H9 (cell line): Measurements from ENCODE around the gene SLC23A3. TPM values are rescaled to one million over a fixed set of nuclear protein-coding genes. Genes with fewer than 3 reads are reported as not detected.

Experiments
- DNase-seq: peaks from one replicate; pipeline ENCODE4 v3.0.0-alpha.2; 2017
- H2AFZ ChIP-seq: one replicate; pipeline ENCODE4 v1.6.1; 2013; ENCODE audit warnings: mild to moderate bottlenecking, low read length, control low read depth, moderate library complexity
- H2AK5ac ChIP-seq: 2 replicates; pipeline ENCODE4 v1.6.1; 2013; ENCODE audit warnings: low read length, control low read depth, mixed read lengths; ENCODE audit not compliant: insufficient read length
- H2BK120ac ChIP-seq: one replicate; pipeline ENCODE4 v1.6.1; 2013; ENCODE audit warnings: low read depth, mild to moderate bottlenecking, low read length, control low read depth, inconsistent platforms; ENCODE audit not compliant: poor library complexity, severe bottlenecking
- H2BK12ac ChIP-seq: 2 replicates; pipeline ENCODE4 v1.6.1; 2013; ENCODE audit warnings: low read length, control low read depth, mixed read lengths, low read depth; ENCODE audit not compliant: insufficient read length
- H2BK15ac ChIP-seq: 2 replicates; pipeline ENCODE4 v1.6.1; 2013; ENCODE audit warnings: low read depth, low read length, control low read depth
- H2BK20ac ChIP-seq: one replicate; pipeline ENCODE4 v1.6.1; 2013; ENCODE audit warnings: low read depth, mild to moderate bottlenecking, low read length, control low read depth, inconsistent platforms; ENCODE audit not compliant: poor library complexity, severe bottlenecking
- H2BK5ac ChIP-seq: 2 replicates; pipeline ENCODE4 v1.6.1; 2013; ENCODE audit warnings: low read length, control low read depth, mixed read lengths; ENCODE audit not compliant: insufficient read length
- H3K14ac ChIP-seq: 2 replicates; pipeline ENCODE4 v1.6.1; 2013; ENCODE audit warnings: low read length, control low read depth; ENCODE audit not compliant: insufficient read depth
- H3K18ac ChIP-seq: 2 replicates; pipeline ENCODE4 v1.6.1; 2013; ENCODE audit warnings: low read depth, mild to moderate bottlenecking, mixed read lengths, low read length, control low read depth; ENCODE audit not compliant: insufficient read length
- H3K23ac ChIP-seq: 2 replicates; pipeline ENCODE4 v1.6.1; 2013; ENCODE audit warnings: low read length, control low read depth, mixed read lengths, low read depth; ENCODE audit not compliant: insufficient read length
- H3K23me2 ChIP-seq: 2 replicates; pipeline ENCODE4 v1.6.1; 2013; ENCODE audit warnings: low read depth, mild to moderate bottlenecking, mixed read lengths, low read length, control low read depth; ENCODE audit not compliant: insufficient read length, poor library complexity, severe bottlenecking
- H3K27ac ChIP-seq: 2 replicates; pipeline ENCODE4 v1.5.1; 2013; ENCODE audit warnings: low read length, control low read depth, mixed read lengths, low read depth; ENCODE audit not compliant: insufficient read length
- H3K27me3 ChIP-seq: 2 replicates; pipeline ENCODE4 v1.6.1; 2013; ENCODE audit warnings: low read length, control low read depth, inconsistent platforms; ENCODE audit not compliant: insufficient read depth
- H3K4ac ChIP-seq: 2 replicates; pipeline ENCODE4 v1.6.1; 2013; ENCODE audit warnings: low read depth, mild to moderate bottlenecking, control low read depth, inconsistent platforms, low read length, moderate library complexity
- H3K4me1 ChIP-seq: 2 replicates; pipeline ENCODE4 v1.6.1; 2013; ENCODE audit warnings: low read length, control low read depth, inconsistent platforms; ENCODE audit not compliant: insufficient read depth
- H3K4me2 ChIP-seq: 2 replicates; pipeline ENCODE4 v1.6.1; 2013; ENCODE audit warnings: low read length, control low read depth, mixed read lengths; ENCODE audit not compliant: insufficient read length, insufficient read depth
- H3K56ac ChIP-seq: 2 replicates; pipeline ENCODE4 v1.6.1; 2013; ENCODE audit warnings: low read depth, mild to moderate bottlenecking, mixed read lengths, low read length, control low read depth; ENCODE audit not compliant: insufficient read length
- H3K79me1 ChIP-seq: 2 replicates; pipeline ENCODE4 v1.6.1; 2013; ENCODE audit warnings: low read depth, mild to moderate bottlenecking, moderate library complexity, low read length, control low read depth, inconsistent platforms; ENCODE audit not compliant: insufficient read depth, poor library complexity, severe bottlenecking
- H3K79me2 ChIP-seq: 2 replicates; pipeline ENCODE4 v1.6.1; 2013; ENCODE audit warnings: low read length, control low read depth, inconsistent platforms; ENCODE audit not compliant: insufficient read depth
- H3K9ac ChIP-seq: 2 replicates; pipeline ENCODE4 v1.6.1; 2013; ENCODE audit warnings: low read length, control low read depth, mixed read lengths; ENCODE audit not compliant: insufficient read length; ENCODE audit errors: extremely low read depth
- H3K9me3 ChIP-seq: one replicate; pipeline ENCODE4 v1.6.1; 2013; ENCODE audit warnings: low read depth, low read length, inconsistent platforms; ENCODE audit not compliant: control insufficient read depth
- H3T11ph ChIP-seq: one replicate; pipeline ENCODE4 v1.6.1; 2013; ENCODE audit warnings: mild to moderate bottlenecking, low read length, control low read depth, inconsistent platforms
- H4K20me1 ChIP-seq: one replicate; pipeline ENCODE4 v1.6.1; 2013; ENCODE audit not compliant: control insufficient read depth, insufficient read length, insufficient read depth
- H4K5ac ChIP-seq: 2 replicates; pipeline ENCODE4 v1.6.1; 2013; ENCODE audit warnings: low read depth, mild to moderate bottlenecking, mixed read lengths, low read length, control low read depth; ENCODE audit not compliant: insufficient read length
- H4K8ac ChIP-seq: replicated peaks from 2 replicates; pipeline ENCODE4 v1.6.1; 2013; ENCODE audit warnings: low read length, control low read depth, mixed read lengths, low read depth; ENCODE audit not compliant: insufficient read length
- H4K91ac ChIP-seq: 2 replicates; pipeline ENCODE4 v1.6.1; 2013; ENCODE audit warnings: low read depth, mild to moderate bottlenecking, moderate library complexity, mixed read lengths, low read length, control low read depth; ENCODE audit not compliant: insufficient read length
- H3K27ac Mint-ChIP-seq, 3 experiments: 2 replicates in 2 of 3; 3 replicates in 1 of 3; pipeline ENCODE4 v1.8.0; 2020 to 2021; ENCODE audit warnings: mixed read lengths in 3 of 3, mild to moderate bottlenecking in 1 of 3, moderate library complexity in 1 of 3
- H3K27me3 Mint-ChIP-seq: 2 replicates; pipeline ENCODE4 v1.8.0; 2021; ENCODE audit warnings: low read depth, mild to moderate bottlenecking, moderate library complexity, mixed read lengths
- H3K36me3 Mint-ChIP-seq, 3 experiments: 2 replicates in 2 of 3; 3 replicates in 1 of 3; pipeline ENCODE4 v1.8.0; 2020 to 2021; ENCODE audit warnings: low read depth in 3 of 3, mixed read lengths in 3 of 3; ENCODE audit not compliant: insufficient read depth in 1 of 3
- H3K4me1 Mint-ChIP-seq, 2 experiments: 2 replicates each; pipeline ENCODE4 v1.8.0; 2020; ENCODE audit warnings: mixed read lengths in 2 of 2
- H3K4me3 Mint-ChIP-seq, 2 experiments: 2 replicates in 1 of 2; 3 replicates in 1 of 2; pipeline ENCODE4 v1.8.0; 2020 to 2021; ENCODE audit warnings: mild to moderate bottlenecking in 2 of 2, mixed read lengths in 2 of 2, moderate library complexity in 1 of 2
- H3K9me3 Mint-ChIP-seq, 2 experiments: 2 replicates in 1 of 2; 3 replicates in 1 of 2; pipeline ENCODE4 v1.8.0; 2020; ENCODE audit warnings: mild to moderate bottlenecking in 2 of 2, mixed read lengths in 2 of 2, moderate library complexity in 1 of 2
- CTCF ChIP-seq: fragments of 200-600 bp; sonication (generic); conservative IDR thresholded peaks from 3 replicates; pipeline ENCODE4 v1.8.0; 2021; ENCODE audit warnings: antibody characterized with exemption, mild to moderate bottlenecking
- WGBS: extraction: QIAGEN DNeasy Blood & Tissue Kit; methylation state at CpG from one replicate; pipeline ENCODE4 v1.1.7; 2013; ENCODE audit warnings: missing lambda C conversion rate, low lambda C conversion rate, mixed read lengths; ENCODE audit not compliant: insufficient read length; ENCODE audit errors: extremely low coverage; 5-methylcytosine and 5-hydroxymethylcytosine counted together
- total RNA-seq: library from RNA; stranded (reverse); gene quantifications from 2 replicates; pipeline ENCODE4 v1.2.1, GENCODE V29; 2021

The SLC23A3 gene
- total RNA-seq, 1 experiment from 2014 or later: 1.2 TPM

- Histone ChIP-seq H2BK20ac (no peak overlapping the region), H4K91ac (no peak overlapping the region), H2BK120ac (no peak overlapping the region), H3K27me3 (no peaks in the 10 kb centered on the region), H3K56ac (no peak overlapping the region), H2AFZ (no peak overlapping the region), H3K14ac (no peak overlapping the region), H3K9ac (no peak overlapping the region), H4K5ac (no peak overlapping the region), H3K4me1 (peaks cover 2% of the 10 kb centered on the region; the same call in 1 of the 2 replicates), H2AK5ac (no peak overlapping the region), H3K23ac (no peak overlapping the region), H4K8ac (no peak overlapping the region), H3K4me2 (no peak overlapping the region), H4K20me1 (no peaks in the 10 kb centered on the region), H2BK15ac (no peak overlapping the region), H3K4ac (no peak overlapping the region), H3K18ac (no peak overlapping the region), H3K27ac (no peak overlapping the region), H3K23me2 (no peaks in the 10 kb centered on the region), H2BK5ac (no peak overlapping the region), H3K79me1 (no peaks in the 10 kb centered on the region), H3K9me3 (no peaks in the 10 kb centered on the region), H3K79me2 (no peaks in the 10 kb centered on the region), H3T11ph (no peak overlapping the region), H2BK12ac (no peak overlapping the region)
- no peak for DNase-seq
- no peak overlapping the region for H3K27ac Mint-ChIP-seq
- WGBS: no CpG with 5 or more reads among the region's 4 CpGs
- H3K4me1 Mint-ChIP-seq: peaks cover 0 to 2% of the 10 kb centered on the region in 2 experiments; a peak in 2 of 4 replicates
- TF ChIP-seq CTCF: no peak
- no peaks in the 10 kb centered on the region for H3K27me3 Mint-ChIP-seq
- H3K36me3 Mint-ChIP-seq: no peaks in the 10 kb centered on the region
- H3K4me3 Mint-ChIP-seq: no peak overlapping the region
- no peaks in the 10 kb centered on the region for H3K9me3 Mint-ChIP-seq
Measured at GRCh38 chr2:219133976-219134375, 35.9 kb downstream of the SLC23A3 start.
